HEK293 (cell line): ENCODE measurements around the gene LHFPL4.

ENCODE experiments used
- CTCF ChIA-PET: fragments of 350-600 bp; formaldehyde crosslinking; extraction: SDS; loops from one replicate; lab custom pipeline; 2021; ENCODE audit warnings: antibody characterized with exemption; lab: Yijun Ruan, JAX
- POLR2A ChIA-PET: fragments of 300-600 bp; formaldehyde crosslinking; extraction: SDS; loops from one replicate; lab custom pipeline; 2020; ENCODE audit warnings: antibody characterized with exemption, inconsistent platforms; lab: Yijun Ruan, JAX
- H3K27ac ChIP-seq: fragments of 200-500 bp; sonication (Bioruptor generic); 2 replicates; pipeline ENCODE4 v1.5.1; 2014; ENCODE audit warnings: low read depth, low read length, control low read depth, inconsistent platforms; ENCODE audit errors: extremely low read depth
- H3K36me3 ChIP-seq, 2 experiments: fragments of 200-500 bp in 1 of 2; sonication (Bioruptor generic) in 1 of 2; 1 replicate in 1 of 2; 2 replicates in 1 of 2; pipeline ENCODE4 v1.5.1; 2014 to 2017; ENCODE audit warnings: inconsistent platforms in 2 of 2, low read length in 2 of 2; ENCODE audit not compliant: control insufficient read depth in 2 of 2, insufficient read depth in 1 of 2
- H3K4me1 ChIP-seq: fragments of 200-500 bp; sonication (Bioruptor generic); 2 replicates; pipeline ENCODE4 v1.5.1; 2014; ENCODE audit warnings: mild to moderate bottlenecking, low read length, inconsistent platforms; ENCODE audit not compliant: control insufficient read depth, insufficient read depth
- H3K4me3 ChIP-seq: 2 replicates; pipeline ENCODE4 v1.5.1; 2011; ENCODE audit warnings: low read depth, mild to moderate bottlenecking, control low read depth, low read length, moderate library complexity
- H3K9me3 ChIP-seq: fragments of 200-500 bp; sonication (Bioruptor generic); 2 replicates; pipeline ENCODE4 v1.5.1; 2014; ENCODE audit warnings: low read depth, low read length, inconsistent platforms; ENCODE audit not compliant: control insufficient read depth, insufficient read depth
- EGR2 ChIP-seq: fragments of 450-650 bp; formaldehyde crosslinking; IDR thresholded peaks from 2 replicates; pipeline ENCODE4 v1.5.1; 2016; ENCODE audit warnings: low read depth, missing biosample characterization, missing genetic modification characterization
- MEIS1 ChIP-seq: sonication (generic); formaldehyde crosslinking; IDR thresholded peaks from 2 replicates; pipeline ENCODE4 v1.8.1; 2022; ENCODE audit warnings: missing genetic modification reagents, mild to moderate bottlenecking, borderline replicate concordance
- REPIN1 ChIP-seq: fragments of 450-650 bp; formaldehyde crosslinking; IDR thresholded peaks from 2 replicates; pipeline ENCODE4 v1.5.1; 2017; ENCODE audit warnings: missing biosample characterization, missing genetic modification characterization, low read depth
- REST ChIP-seq: fragments of 450-650 bp; formaldehyde crosslinking; IDR thresholded peaks from 2 replicates; pipeline ENCODE4 v1.5.1; 2016; ENCODE audit warnings: missing biosample characterization, missing genetic modification characterization
- SCRT2 ChIP-seq: fragments of 450-650 bp; formaldehyde crosslinking; IDR thresholded peaks from 2 replicates; pipeline ENCODE4 v1.5.1; 2016; ENCODE audit warnings: missing biosample characterization, missing genetic modification characterization
- ZFHX2 ChIP-seq: fragments of 450-650 bp; formaldehyde crosslinking; conservative IDR thresholded peaks from 2 replicates; pipeline ENCODE4 v1.5.1; 2016; ENCODE audit warnings: missing biosample characterization, missing genetic modification characterization
- ZFP37 ChIP-seq: fragments of 450-650 bp; formaldehyde crosslinking; IDR thresholded peaks from 2 replicates; pipeline ENCODE4 v1.5.1; 2016; ENCODE audit warnings: missing biosample characterization, missing genetic modification characterization
- ZNF112 ChIP-seq: fragments of 450-650 bp; formaldehyde crosslinking; IDR thresholded peaks from 2 replicates; pipeline ENCODE4 v1.5.0; 2017; ENCODE audit warnings: missing biosample characterization, missing genetic modification characterization
- ZNF121 ChIP-seq: fragments of 450-650 bp; formaldehyde crosslinking; IDR thresholded peaks from 2 replicates; pipeline ENCODE4 v1.5.1; 2016; ENCODE audit warnings: missing biosample characterization, missing genetic modification characterization
- ZNF221 ChIP-seq: fragments of 450-650 bp; formaldehyde crosslinking; IDR thresholded peaks from 2 replicates; pipeline ENCODE4 v1.5.1; 2017; ENCODE audit warnings: missing biosample characterization, missing genetic modification characterization, borderline replicate concordance
- ZNF239 ChIP-seq: fragments of 450-650 bp; formaldehyde crosslinking; IDR thresholded peaks from 2 replicates; pipeline ENCODE4 v1.5.1; 2016; ENCODE audit warnings: missing biosample characterization, missing genetic modification characterization
- ZNF555 ChIP-seq: fragments of 450-650 bp; formaldehyde crosslinking; conservative IDR thresholded peaks from 2 replicates; pipeline ENCODE4 v1.5.1; 2017; ENCODE audit warnings: missing biosample characterization, mild to moderate bottlenecking, missing genetic modification characterization, inconsistent platforms
- ZNF560 ChIP-seq: fragments of 450-650 bp; formaldehyde crosslinking; IDR thresholded peaks from 2 replicates; pipeline ENCODE4 v1.5.1; 2017; ENCODE audit warnings: missing biosample characterization, missing genetic modification characterization, borderline replicate concordance
- ZNF747 ChIP-seq: fragments of 450-650 bp; formaldehyde crosslinking; IDR thresholded peaks from 2 replicates; pipeline ENCODE4 v1.5.1; 2016; ENCODE audit warnings: missing biosample characterization, missing genetic modification characterization
- ZNF76 ChIP-seq: fragments of 450-650 bp; formaldehyde crosslinking; IDR thresholded peaks from 2 replicates; pipeline ENCODE4; 2016; ENCODE audit warnings: low read depth, missing biosample characterization, missing genetic modification characterization, borderline replicate concordance
- ZSCAN16 ChIP-seq: fragments of 450-650 bp; formaldehyde crosslinking; IDR thresholded peaks from 2 replicates; pipeline ENCODE4 v1.5.1; 2016; ENCODE audit warnings: missing biosample characterization, missing genetic modification characterization
- ZSCAN23 ChIP-seq: fragments of 450-650 bp; formaldehyde crosslinking; IDR thresholded peaks from 2 replicates; pipeline ENCODE4 v1.5.1; 2016; ENCODE audit warnings: missing biosample characterization, missing genetic modification characterization
- TF ChIP-seq, protein P1 (sequence below): fragments of 450-650 bp; formaldehyde crosslinking; IDR thresholded peaks from 2 replicates; pipeline ENCODE4 v1.5.1; 2016; ENCODE audit warnings: missing biosample characterization, missing genetic modification characterization
- TF ChIP-seq, protein P2 (sequence below): IDR thresholded peaks from 2 replicates; pipeline ENCODE4 v1.6.1; 2011; ENCODE audit warnings: mild to moderate bottlenecking, low read depth, low read length, borderline replicate concordance
- TF ChIP-seq, protein P3 (sequence below): fragments of 450-650 bp; formaldehyde crosslinking; IDR thresholded peaks from 2 replicates; pipeline ENCODE4 v1.5.1; 2016; ENCODE audit warnings: missing biosample characterization, missing genetic modification characterization

The LHFPL4 gene

DNA sequence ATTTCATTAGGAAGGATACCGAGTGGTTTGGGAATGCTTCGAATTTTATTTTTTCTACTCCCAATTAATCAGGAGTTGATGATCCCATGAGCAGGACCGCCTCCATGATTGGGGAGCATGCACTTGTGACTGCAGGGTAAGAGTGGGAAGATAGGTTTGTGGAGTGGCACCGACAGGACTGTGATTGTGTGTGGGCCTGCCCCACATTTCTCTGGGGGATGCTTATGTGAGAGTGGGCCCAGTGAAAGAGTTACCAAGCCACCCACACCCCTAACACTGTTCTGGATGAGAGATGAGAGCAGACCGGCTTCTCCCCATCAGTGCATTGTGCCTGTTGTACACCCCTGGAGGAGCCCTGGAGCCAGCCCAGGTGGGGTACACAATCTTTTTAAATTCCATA lies 76.7 kb downstream of the LHFPL4 start:
- TF ChIP-seq EGR2 (peak; percentile 70), ZNF747 (no peak), ZFHX2 (tag by site-specific recombination) (peak; percentile 67)
- Histone ChIP-seq H3K27ac (no peak overlapping the region), H3K4me1 (no peaks in the 10 kb centered on the region), H3K36me3 (peaks cover 78 to 97% of the 10 kb centered on the region in 2 experiments), H3K9me3 (no peaks in the 10 kb centered on the region), H3K4me3 (no peak overlapping the region)
- POLR2A ChIA-PET: no interaction called here
- CTCF ChIA-PET: interaction anchor here (1.5 kb wide), 1 partner anchor 124 kb away, joined by 5 read pairs; no protein-coding TSS in a partner anchor

GRCh38 chr3:9474482-9474881 lies 79.1 kb downstream of the LHFPL4 start:
- H3K4me3 ChIP-seq: no peak overlapping the region
- peaks cover 81 to 99% of the 10 kb centered on the region in 2 experiments for H3K36me3 ChIP-seq
- H3K4me1 ChIP-seq: no peaks in the 10 kb centered on the region
- CTCF ChIA-PET: no interaction called here
- TF ChIP-seq, protein P1, sequence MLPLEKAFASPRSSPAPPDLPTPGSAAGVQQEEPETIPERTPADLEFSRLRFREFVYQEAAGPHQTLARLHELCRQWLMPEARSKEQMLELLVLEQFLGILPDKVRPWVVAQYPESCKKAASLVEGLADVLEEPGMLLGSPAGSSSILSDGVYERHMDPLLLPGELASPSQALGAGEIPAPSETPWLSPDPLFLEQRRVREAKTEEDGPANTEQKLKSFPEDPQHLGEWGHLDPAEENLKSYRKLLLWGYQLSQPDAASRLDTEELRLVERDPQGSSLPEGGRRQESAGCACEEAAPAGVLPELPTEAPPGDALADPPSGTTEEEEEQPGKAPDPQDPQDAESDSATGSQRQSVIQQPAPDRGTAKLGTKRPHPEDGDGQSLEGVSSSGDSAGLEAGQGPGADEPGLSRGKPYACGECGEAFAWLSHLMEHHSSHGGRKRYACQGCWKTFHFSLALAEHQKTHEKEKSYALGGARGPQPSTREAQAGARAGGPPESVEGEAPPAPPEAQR (tag by site-specific recombination): no peak
- no peak for TF ChIP-seq ZNF76 (tag by site-specific recombination)
- no peak for TF ChIP-seq ZNF560 (tag by site-specific recombination)
- TF ChIP-seq ZSCAN23 (tag by site-specific recombination): no peak
- no peak for TF ChIP-seq ZSCAN16
- TF ChIP-seq ZNF555 (tag by site-specific recombination): no peak
- TF ChIP-seq SCRT2 (tag by site-specific recombination): no peak
- TF ChIP-seq, protein P2, sequence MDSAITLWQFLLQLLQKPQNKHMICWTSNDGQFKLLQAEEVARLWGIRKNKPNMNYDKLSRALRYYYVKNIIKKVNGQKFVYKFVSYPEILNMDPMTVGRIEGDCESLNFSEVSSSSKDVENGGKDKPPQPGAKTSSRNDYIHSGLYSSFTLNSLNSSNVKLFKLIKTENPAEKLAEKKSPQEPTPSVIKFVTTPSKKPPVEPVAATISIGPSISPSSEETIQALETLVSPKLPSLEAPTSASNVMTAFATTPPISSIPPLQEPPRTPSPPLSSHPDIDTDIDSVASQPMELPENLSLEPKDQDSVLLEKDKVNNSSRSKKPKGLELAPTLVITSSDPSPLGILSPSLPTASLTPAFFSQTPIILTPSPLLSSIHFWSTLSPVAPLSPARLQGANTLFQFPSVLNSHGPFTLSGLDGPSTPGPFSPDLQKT: no peak
- no peak for TF ChIP-seq ZNF239 (tag by site-specific recombination)
- no peak for TF ChIP-seq ZNF221 (tag by site-specific recombination)
- TF ChIP-seq, protein P3, sequence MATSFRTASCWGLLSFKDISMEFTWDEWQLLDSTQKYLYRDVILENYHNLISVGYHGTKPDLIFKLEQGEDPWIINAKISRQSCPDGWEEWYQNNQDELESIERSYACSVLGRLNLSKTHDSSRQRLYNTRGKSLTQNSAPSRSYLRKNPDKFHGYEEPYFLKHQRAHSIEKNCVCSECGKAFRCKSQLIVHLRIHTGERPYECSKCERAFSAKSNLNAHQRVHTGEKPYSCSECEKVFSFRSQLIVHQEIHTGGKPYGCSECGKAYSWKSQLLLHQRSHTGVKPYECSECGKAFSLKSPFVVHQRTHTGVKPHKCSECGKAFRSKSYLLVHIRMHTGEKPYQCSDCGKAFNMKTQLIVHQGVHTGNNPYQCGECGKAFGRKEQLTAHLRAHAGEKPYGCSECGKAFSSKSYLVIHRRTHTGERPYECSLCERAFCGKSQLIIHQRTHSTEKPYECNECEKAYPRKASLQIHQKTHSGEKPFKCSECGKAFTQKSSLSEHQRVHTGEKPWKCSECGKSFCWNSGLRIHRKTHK (tag by site-specific recombination): no peak
- TF ChIP-seq ZFP37: no peak
- TF ChIP-seq ZNF121 (tag by site-specific recombination): no peak
- no peak for TF ChIP-seq MEIS1 (CRISPR knock-in tag)
- TF ChIP-seq REPIN1 (tag by site-specific recombination): no peak
- TF ChIP-seq REST (tag by site-specific recombination): no peak
- TF ChIP-seq ZNF112: no peak
- H3K9me3 ChIP-seq: no peaks in the 10 kb centered on the region
- POLR2A ChIA-PET: no interaction called here
- no peak overlapping the region for H3K27ac ChIP-seq
